H9 (cell line): Measurements from ENCODE around the gene ARHGAP29. TPM values are rescaled to one million over a fixed set of nuclear protein-coding genes. Genes with fewer than 3 reads are reported as not detected.

Experiments
- DNase-seq: peaks from one replicate; pipeline ENCODE4 v3.0.0-alpha.2; 2017
- H2AFZ ChIP-seq: one replicate; pipeline ENCODE4 v1.6.1; 2013; ENCODE audit warnings: mild to moderate bottlenecking, low read length, control low read depth, moderate library complexity
- H2AK5ac ChIP-seq: 2 replicates; pipeline ENCODE4 v1.6.1; 2013; ENCODE audit warnings: low read length, control low read depth, mixed read lengths; ENCODE audit not compliant: insufficient read length
- H2BK120ac ChIP-seq: one replicate; pipeline ENCODE4 v1.6.1; 2013; ENCODE audit warnings: low read depth, mild to moderate bottlenecking, low read length, control low read depth, inconsistent platforms; ENCODE audit not compliant: poor library complexity, severe bottlenecking
- H2BK12ac ChIP-seq: 2 replicates; pipeline ENCODE4 v1.6.1; 2013; ENCODE audit warnings: low read length, control low read depth, mixed read lengths, low read depth; ENCODE audit not compliant: insufficient read length
- H2BK15ac ChIP-seq: 2 replicates; pipeline ENCODE4 v1.6.1; 2013; ENCODE audit warnings: low read depth, low read length, control low read depth
- H2BK20ac ChIP-seq: one replicate; pipeline ENCODE4 v1.6.1; 2013; ENCODE audit warnings: low read depth, mild to moderate bottlenecking, low read length, control low read depth, inconsistent platforms; ENCODE audit not compliant: poor library complexity, severe bottlenecking
- H2BK5ac ChIP-seq: 2 replicates; pipeline ENCODE4 v1.6.1; 2013; ENCODE audit warnings: low read length, control low read depth, mixed read lengths; ENCODE audit not compliant: insufficient read length
- H3K14ac ChIP-seq: 2 replicates; pipeline ENCODE4 v1.6.1; 2013; ENCODE audit warnings: low read length, control low read depth; ENCODE audit not compliant: insufficient read depth
- H3K18ac ChIP-seq: 2 replicates; pipeline ENCODE4 v1.6.1; 2013; ENCODE audit warnings: low read depth, mild to moderate bottlenecking, mixed read lengths, low read length, control low read depth; ENCODE audit not compliant: insufficient read length
- H3K23ac ChIP-seq: 2 replicates; pipeline ENCODE4 v1.6.1; 2013; ENCODE audit warnings: low read length, control low read depth, mixed read lengths, low read depth; ENCODE audit not compliant: insufficient read length
- H3K23me2 ChIP-seq: 2 replicates; pipeline ENCODE4 v1.6.1; 2013; ENCODE audit warnings: low read depth, mild to moderate bottlenecking, mixed read lengths, low read length, control low read depth; ENCODE audit not compliant: insufficient read length, poor library complexity, severe bottlenecking
- H3K27ac ChIP-seq: 2 replicates; pipeline ENCODE4 v1.5.1; 2013; ENCODE audit warnings: low read length, control low read depth, mixed read lengths, low read depth; ENCODE audit not compliant: insufficient read length
- H3K27me3 ChIP-seq: 2 replicates; pipeline ENCODE4 v1.6.1; 2013; ENCODE audit warnings: low read length, control low read depth, inconsistent platforms; ENCODE audit not compliant: insufficient read depth
- H3K4ac ChIP-seq: 2 replicates; pipeline ENCODE4 v1.6.1; 2013; ENCODE audit warnings: low read depth, mild to moderate bottlenecking, control low read depth, inconsistent platforms, low read length, moderate library complexity
- H3K4me1 ChIP-seq: 2 replicates; pipeline ENCODE4 v1.6.1; 2013; ENCODE audit warnings: low read length, control low read depth, inconsistent platforms; ENCODE audit not compliant: insufficient read depth
- H3K4me2 ChIP-seq: 2 replicates; pipeline ENCODE4 v1.6.1; 2013; ENCODE audit warnings: low read length, control low read depth, mixed read lengths; ENCODE audit not compliant: insufficient read length, insufficient read depth
- H3K56ac ChIP-seq: 2 replicates; pipeline ENCODE4 v1.6.1; 2013; ENCODE audit warnings: low read depth, mild to moderate bottlenecking, mixed read lengths, low read length, control low read depth; ENCODE audit not compliant: insufficient read length
- H3K79me1 ChIP-seq: 2 replicates; pipeline ENCODE4 v1.6.1; 2013; ENCODE audit warnings: low read depth, mild to moderate bottlenecking, moderate library complexity, low read length, control low read depth, inconsistent platforms; ENCODE audit not compliant: insufficient read depth, poor library complexity, severe bottlenecking
- H3K79me2 ChIP-seq: 2 replicates; pipeline ENCODE4 v1.6.1; 2013; ENCODE audit warnings: low read length, control low read depth, inconsistent platforms; ENCODE audit not compliant: insufficient read depth
- H3K9ac ChIP-seq: 2 replicates; pipeline ENCODE4 v1.6.1; 2013; ENCODE audit warnings: low read length, control low read depth, mixed read lengths; ENCODE audit not compliant: insufficient read length; ENCODE audit errors: extremely low read depth
- H3K9me3 ChIP-seq: one replicate; pipeline ENCODE4 v1.6.1; 2013; ENCODE audit warnings: low read depth, low read length, inconsistent platforms; ENCODE audit not compliant: control insufficient read depth
- H3T11ph ChIP-seq: one replicate; pipeline ENCODE4 v1.6.1; 2013; ENCODE audit warnings: mild to moderate bottlenecking, low read length, control low read depth, inconsistent platforms
- H4K20me1 ChIP-seq: one replicate; pipeline ENCODE4 v1.6.1; 2013; ENCODE audit not compliant: control insufficient read depth, insufficient read length, insufficient read depth
- H4K5ac ChIP-seq: 2 replicates; pipeline ENCODE4 v1.6.1; 2013; ENCODE audit warnings: low read depth, mild to moderate bottlenecking, mixed read lengths, low read length, control low read depth; ENCODE audit not compliant: insufficient read length
- H4K8ac ChIP-seq: replicated peaks from 2 replicates; pipeline ENCODE4 v1.6.1; 2013; ENCODE audit warnings: low read length, control low read depth, mixed read lengths, low read depth; ENCODE audit not compliant: insufficient read length
- H4K91ac ChIP-seq: 2 replicates; pipeline ENCODE4 v1.6.1; 2013; ENCODE audit warnings: low read depth, mild to moderate bottlenecking, moderate library complexity, mixed read lengths, low read length, control low read depth; ENCODE audit not compliant: insufficient read length
- H3K27ac Mint-ChIP-seq, 3 experiments: 2 replicates in 2 of 3; 3 replicates in 1 of 3; pipeline ENCODE4 v1.8.0; 2020 to 2021; ENCODE audit warnings: mixed read lengths in 3 of 3, mild to moderate bottlenecking in 1 of 3, moderate library complexity in 1 of 3
- H3K27me3 Mint-ChIP-seq: 2 replicates; pipeline ENCODE4 v1.8.0; 2021; ENCODE audit warnings: low read depth, mild to moderate bottlenecking, moderate library complexity, mixed read lengths
- H3K36me3 Mint-ChIP-seq, 3 experiments: 2 replicates in 2 of 3; 3 replicates in 1 of 3; pipeline ENCODE4 v1.8.0; 2020 to 2021; ENCODE audit warnings: low read depth in 3 of 3, mixed read lengths in 3 of 3; ENCODE audit not compliant: insufficient read depth in 1 of 3
- H3K4me1 Mint-ChIP-seq, 2 experiments: 2 replicates each; pipeline ENCODE4 v1.8.0; 2020; ENCODE audit warnings: mixed read lengths in 2 of 2
- H3K4me3 Mint-ChIP-seq, 2 experiments: 2 replicates in 1 of 2; 3 replicates in 1 of 2; pipeline ENCODE4 v1.8.0; 2020 to 2021; ENCODE audit warnings: mild to moderate bottlenecking in 2 of 2, mixed read lengths in 2 of 2, moderate library complexity in 1 of 2
- H3K9me3 Mint-ChIP-seq, 2 experiments: 2 replicates in 1 of 2; 3 replicates in 1 of 2; pipeline ENCODE4 v1.8.0; 2020; ENCODE audit warnings: mild to moderate bottlenecking in 2 of 2, mixed read lengths in 2 of 2, moderate library complexity in 1 of 2
- WGBS: extraction: QIAGEN DNeasy Blood & Tissue Kit; methylation state at CpG from one replicate; pipeline ENCODE4 v1.1.7; 2013; ENCODE audit warnings: missing lambda C conversion rate, low lambda C conversion rate, mixed read lengths; ENCODE audit not compliant: insufficient read length; ENCODE audit errors: extremely low coverage; 5-methylcytosine and 5-hydroxymethylcytosine counted together
- total RNA-seq: library from RNA; stranded (reverse); gene quantifications from 2 replicates; pipeline ENCODE4 v1.2.1, GENCODE V29; 2021
- TF ChIP-seq, protein P1 (sequence below): fragments of 200-600 bp; sonication (generic); conservative IDR thresholded peaks from 3 replicates; pipeline ENCODE4 v1.8.0; 2021; ENCODE audit warnings: antibody characterized with exemption, mild to moderate bottlenecking

The ARHGAP29 gene
- total RNA-seq, 1 experiment from 2014 or later: 1.3 TPM

DNA sequence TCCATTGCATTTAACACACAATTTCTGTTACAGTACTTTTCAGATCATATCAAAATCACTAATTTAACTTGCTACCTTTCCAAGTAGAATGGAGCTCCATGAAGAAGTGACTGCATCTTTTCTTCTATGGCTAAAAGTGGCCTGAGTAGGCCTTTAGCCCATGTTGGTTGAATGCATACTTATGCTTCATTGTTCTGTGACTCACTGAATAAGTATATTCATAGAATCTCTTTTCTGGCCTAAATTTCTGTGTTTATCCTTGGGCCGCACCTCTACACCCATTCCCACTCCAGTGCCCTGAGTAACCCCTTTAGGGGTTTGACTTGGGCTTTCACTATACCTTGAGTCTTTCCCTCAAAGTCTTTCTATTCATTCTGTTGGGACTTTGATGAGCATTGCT is 42.1 kb upstream of the ARHGAP29 start:
- H3K56ac ChIP-seq: no peak overlapping the region
- H3K27me3 ChIP-seq: no peaks in the 10 kb centered on the region
- H2BK5ac ChIP-seq: no peak overlapping the region
- no peak overlapping the region for H2AK5ac ChIP-seq
- no peak overlapping the region for H2BK120ac ChIP-seq
- no peak overlapping the region for H3K27ac ChIP-seq
- H3K27ac Mint-ChIP-seq: no peak overlapping the region
- no peaks in the 10 kb centered on the region for H3K79me1 ChIP-seq
- peaks cover 20% of the 10 kb centered on the region for H3K27me3 Mint-ChIP-seq
- no peak overlapping the region for H2BK20ac ChIP-seq
- no peaks in the 10 kb centered on the region for H3K23me2 ChIP-seq
- no peaks in the 10 kb centered on the region for H3K4me1 ChIP-seq
- no peaks in the 10 kb centered on the region for H3K79me2 ChIP-seq
- DNase-seq: no peak
- no peaks in the 10 kb centered on the region for H4K20me1 ChIP-seq
- H3K18ac ChIP-seq: no peak overlapping the region
- no peak overlapping the region for H4K8ac ChIP-seq
- H4K91ac ChIP-seq: no peak overlapping the region
- WGBS: no CpG with 5 or more reads among the region's 1 CpG
- no peaks in the 10 kb centered on the region for H3K9me3 Mint-ChIP-seq
- no peak overlapping the region for H3K4me3 Mint-ChIP-seq
- no peaks in the 10 kb centered on the region for H3K36me3 Mint-ChIP-seq
- H3K4me1 Mint-ChIP-seq: no peaks in the 10 kb centered on the region
- H2BK12ac ChIP-seq: no peak overlapping the region
- no peak overlapping the region for H3K9ac ChIP-seq
- H2BK15ac ChIP-seq: no peak overlapping the region
- H3T11ph ChIP-seq: no peak overlapping the region
- H3K4ac ChIP-seq: no peak overlapping the region
- no peak overlapping the region for H4K5ac ChIP-seq
- H3K14ac ChIP-seq: no peak overlapping the region
- no peak overlapping the region for H3K4me2 ChIP-seq
- no peak overlapping the region for H2AFZ ChIP-seq
- H3K23ac ChIP-seq: no peak overlapping the region
- H3K9me3 ChIP-seq: no peaks in the 10 kb centered on the region
- TF ChIP-seq, protein P1, sequence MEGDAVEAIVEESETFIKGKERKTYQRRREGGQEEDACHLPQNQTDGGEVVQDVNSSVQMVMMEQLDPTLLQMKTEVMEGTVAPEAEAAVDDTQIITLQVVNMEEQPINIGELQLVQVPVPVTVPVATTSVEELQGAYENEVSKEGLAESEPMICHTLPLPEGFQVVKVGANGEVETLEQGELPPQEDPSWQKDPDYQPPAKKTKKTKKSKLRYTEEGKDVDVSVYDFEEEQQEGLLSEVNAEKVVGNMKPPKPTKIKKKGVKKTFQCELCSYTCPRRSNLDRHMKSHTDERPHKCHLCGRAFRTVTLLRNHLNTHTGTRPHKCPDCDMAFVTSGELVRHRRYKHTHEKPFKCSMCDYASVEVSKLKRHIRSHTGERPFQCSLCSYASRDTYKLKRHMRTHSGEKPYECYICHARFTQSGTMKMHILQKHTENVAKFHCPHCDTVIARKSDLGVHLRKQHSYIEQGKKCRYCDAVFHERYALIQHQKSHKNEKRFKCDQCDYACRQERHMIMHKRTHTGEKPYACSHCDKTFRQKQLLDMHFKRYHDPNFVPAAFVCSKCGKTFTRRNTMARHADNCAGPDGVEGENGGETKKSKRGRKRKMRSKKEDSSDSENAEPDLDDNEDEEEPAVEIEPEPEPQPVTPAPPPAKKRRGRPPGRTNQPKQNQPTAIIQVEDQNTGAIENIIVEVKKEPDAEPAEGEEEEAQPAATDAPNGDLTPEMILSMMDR: no peak
